GM12874 (cell line): Measurements from ENCODE around the gene ZNF189.

ENCODE experiments used
- CTCF ChIP-seq: IDR thresholded peaks from 2 replicates; pipeline ENCODE4 v1.5.1; 2011; ENCODE audit warnings: low read depth, mild to moderate bottlenecking, control low read depth, low read length, moderate library complexity; ENCODE audit not compliant: insufficient read depth

The ZNF189 gene

GRCh38 chr9:101398068-101398929 is at the start of gene ZNF189, which contains the start of gene MRPL50:
TSS of gene ZNF189 (plus strand) at chr9:101398851. CDS start at chr9:101399157, 306 bp downstream.
TSS of gene MRPL50 (minus strand) at chr9:101398618. CDS start at chr9:101398592, 26 bp downstream.
- TF ChIP-seq CTCF = no peak

GRCh38 chr9:101350285-101350684 is 48.4 kb upstream of the ZNF189 start:
- no peak for TF ChIP-seq CTCF

GRCh38 chr9:101352892-101353463 is 45.7 kb upstream of the ZNF189 start:
- TF ChIP-seq CTCF = no peak

DNA sequence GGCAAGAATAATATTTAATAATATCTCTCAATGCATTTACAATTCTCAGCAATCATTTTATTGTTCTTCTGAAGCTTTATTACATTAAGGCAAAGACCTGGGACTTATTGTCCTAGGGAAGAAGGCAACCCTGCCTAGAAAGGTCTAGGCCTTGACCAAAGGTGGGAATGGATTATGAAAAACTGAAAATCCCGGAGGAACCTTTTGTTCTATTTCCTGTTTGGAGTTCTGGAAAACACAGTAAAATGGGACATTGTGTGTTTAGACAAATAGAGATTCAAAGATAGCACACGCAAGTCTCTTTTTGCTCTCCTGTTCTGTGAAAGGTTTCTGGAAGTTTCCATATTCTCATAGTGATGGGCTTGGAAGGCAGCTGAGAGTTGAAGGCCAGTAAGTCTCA is 45.0 kb upstream of the ZNF189 start:
- no peak for TF ChIP-seq CTCF

GRCh38 chr9:101354143-101354764 is 44.4 kb upstream of the ZNF189 start:
- no peak for TF ChIP-seq CTCF

DNA sequence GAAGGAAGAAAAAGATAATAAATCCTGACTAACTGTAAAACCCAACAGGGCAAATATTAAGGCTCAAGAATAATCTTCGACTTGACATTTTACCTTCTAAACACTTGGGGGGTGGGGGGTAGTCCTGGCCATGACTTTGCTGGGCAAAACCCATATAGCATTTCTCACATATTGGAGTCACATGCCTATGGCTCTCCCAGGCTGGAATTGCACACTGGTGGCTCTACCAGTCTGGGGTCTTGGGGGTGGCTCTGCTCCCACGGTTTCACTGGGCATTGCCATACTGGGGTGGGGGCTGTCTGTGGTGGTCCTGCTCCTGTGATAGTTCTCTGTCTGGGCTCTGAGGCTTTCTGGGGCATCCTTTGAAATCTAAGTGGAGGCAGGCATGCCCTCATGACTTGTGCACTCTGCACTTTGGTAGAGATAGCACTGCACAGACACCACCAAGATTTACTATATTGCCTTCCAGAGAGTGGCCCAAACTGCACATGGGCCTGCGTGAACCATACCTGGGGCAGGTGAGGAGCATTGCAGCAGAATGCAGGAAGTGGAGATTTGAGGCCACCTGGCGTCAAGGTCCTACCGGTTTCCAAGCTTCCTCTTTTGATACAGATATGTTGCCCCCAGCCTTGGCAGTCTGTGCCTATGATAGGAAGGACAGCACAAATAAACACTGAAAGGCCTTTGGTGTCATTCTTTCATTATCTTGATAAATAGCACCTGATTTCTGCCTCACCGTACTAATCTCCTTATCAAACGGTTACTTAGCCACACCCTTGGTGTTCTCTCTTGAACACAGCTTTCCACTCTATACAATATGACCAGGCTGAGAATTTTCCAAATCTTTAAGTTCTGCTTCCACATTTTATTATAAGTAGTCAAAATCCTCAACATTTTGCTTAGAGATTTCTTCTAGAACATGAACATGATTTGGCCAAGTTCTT is 43.6 kb upstream of the ZNF189 start:
- no peak for TF ChIP-seq CTCF
